CD14-positive monocyte (primary cell): ENCODE measurements around the gene POLR1D. TPM values are rescaled to one million over a fixed set of nuclear protein-coding genes. Genes with fewer than 3 reads are reported as not detected.

Source experiments
- DNase-seq, 3 donors: peaks; one replicate each; pipeline ENCODE4 v3.0.0-alpha.2; 2011 to 2022
- H2AFZ ChIP-seq: 2 replicates; pipeline ENCODE4 v1.6.0; 2012; ENCODE audit warnings: mild to moderate bottlenecking, low read depth, low read length, inconsistent platforms; ENCODE audit not compliant: insufficient read depth, poor library complexity, severe bottlenecking
- H3K27ac ChIP-seq, 2 donors: 1 replicate in 1 of 2; 2 replicates in 1 of 2; pipeline ENCODE4 v1.5.1; 2012 to 2013; ENCODE audit warnings: low read length in 2 of 2, control low read depth in 1 of 2, inconsistent platforms in 1 of 2, low read depth in 1 of 2, mild to moderate bottlenecking in 1 of 2
- H3K27me3 ChIP-seq, 2 donors: one replicate each; pipeline versions ENCODE4 v1.6.0 to v1.6.1; 2011 to 2013; ENCODE audit warnings: low read length in 2 of 2; ENCODE audit not compliant: control insufficient read depth in 2 of 2, insufficient read depth in 2 of 2
- H3K36me3 ChIP-seq, 2 donors: replicated peaks in 1 of 2; 1 replicate in 1 of 2; 2 replicates in 1 of 2; pipeline versions ENCODE4 v1.5.1 to v1.6.1; 2012 to 2013; ENCODE audit warnings: low read length in 2 of 2, control low read depth in 1 of 2, inconsistent platforms in 1 of 2, mild to moderate bottlenecking in 1 of 2; ENCODE audit not compliant: insufficient read depth in 2 of 2, control insufficient read depth in 1 of 2
- H3K4me1 ChIP-seq, 2 donors: 1 replicate in 1 of 2; 2 replicates in 1 of 2; pipeline versions ENCODE4 v1.5.1 to v1.6.1; 2012 to 2013; ENCODE audit warnings: low read length in 2 of 2, control low read depth in 1 of 2, inconsistent platforms in 1 of 2, mild to moderate bottlenecking in 1 of 2, moderate library complexity in 1 of 2; ENCODE audit not compliant: insufficient read depth in 2 of 2, control insufficient read depth in 1 of 2
- H3K4me2 ChIP-seq: replicated peaks from 2 replicates; pipeline ENCODE3; 2012; ENCODE audit warnings: low read length, moderate library complexity, mild to moderate bottlenecking; ENCODE audit not compliant: poor library complexity, severe bottlenecking; ENCODE audit errors: extremely low read depth
- H3K4me3 ChIP-seq, 3 experiments: fragments of 200-600 bp in 1 of 3; sonication (generic) in 1 of 3; replicated peaks in 1 of 3; 1 replicate in 2 of 3; 2 replicates in 1 of 3; pipeline ENCODE4 v1.5.1; 2011 to 2013; ENCODE audit warnings: low read length in 3 of 3, mild to moderate bottlenecking in 3 of 3, control low read depth in 2 of 3, low read depth in 2 of 3, inconsistent platforms in 1 of 3, moderate library complexity in 1 of 3
- H3K79me2 ChIP-seq: 2 replicates; pipeline ENCODE4 v1.6.0; 2012; ENCODE audit warnings: mild to moderate bottlenecking, control low read depth, inconsistent platforms, low read length, moderate library complexity; ENCODE audit not compliant: insufficient read depth
- H3K9ac ChIP-seq: 2 replicates; pipeline ENCODE4 v1.6.0; 2017; ENCODE audit warnings: low read length, mild to moderate bottlenecking; ENCODE audit not compliant: insufficient read depth, poor library complexity, severe bottlenecking
- H3K9me3 ChIP-seq, 2 donors: replicated peaks in 1 of 2; 1 replicate in 1 of 2; 2 replicates in 1 of 2; pipeline versions ENCODE4 v1.5.1 to v1.6.1; 2012 to 2013; ENCODE audit warnings: low read length in 2 of 2, control low read depth in 1 of 2; ENCODE audit not compliant: control insufficient read depth in 1 of 2, insufficient read depth in 1 of 2
- H4K20me1 ChIP-seq: 2 replicates; pipeline ENCODE4 v1.6.0; 2012; ENCODE audit warnings: mild to moderate bottlenecking, low read length, control low read depth, moderate library complexity; ENCODE audit not compliant: insufficient read depth
- H3K27ac Mint-ChIP-seq, 7 donors: one replicate each; pipeline ENCODE4 v1.8.0; 2020; ENCODE audit warnings: mild to moderate bottlenecking in 7 of 7, mixed read lengths in 7 of 7, moderate library complexity in 6 of 7, inconsistent platforms in 2 of 7
- H3K27me3 Mint-ChIP-seq, 3 donors: one replicate each; pipeline ENCODE4 v1.8.0; 2021 to 2022; ENCODE audit warnings: low read depth in 3 of 3, mild to moderate bottlenecking in 3 of 3, mixed read lengths in 3 of 3, moderate library complexity in 3 of 3, inconsistent platforms in 1 of 3
- H3K36me3 Mint-ChIP-seq, 2 donors: one replicate each; pipeline ENCODE4 v1.8.0; 2020; ENCODE audit warnings: mixed read lengths in 2 of 2, inconsistent platforms in 1 of 2, mild to moderate bottlenecking in 1 of 2
- H3K4me1 Mint-ChIP-seq: one replicate; pipeline ENCODE4 v1.8.0; 2020; ENCODE audit warnings: mild to moderate bottlenecking, mixed read lengths
- H3K4me3 Mint-ChIP-seq, 2 donors: one replicate each; pipeline ENCODE4 v1.8.0; 2020; ENCODE audit warnings: mild to moderate bottlenecking in 2 of 2, mixed read lengths in 2 of 2, moderate library complexity in 1 of 2
- H3K9me3 Mint-ChIP-seq, 7 donors: one replicate each; pipeline ENCODE4 v1.8.0; 2020 to 2022; ENCODE audit warnings: mixed read lengths in 7 of 7, mild to moderate bottlenecking in 6 of 7, moderate library complexity in 6 of 7, inconsistent platforms in 2 of 7
- CTCF ChIP-seq: fragments of 200-600 bp; IDR thresholded peaks from one replicate; pipeline ENCODE4 v1.8.0; 2022; ENCODE audit warnings: antibody characterized with exemption, mild to moderate bottlenecking
- WGBS: methylation state at CpG from one replicate; pipeline ENCODE4 v1.1.5; 2013; ENCODE audit warnings: missing lambda C conversion rate; ENCODE audit not compliant: insufficient coverage; 5-methylcytosine and 5-hydroxymethylcytosine counted together
- intact Hi-C, 2 donors: fragments of 100-400 bp; cut with micrococcal nuclease; formaldehyde crosslinking; loops; one replicate each; pipeline versions ENCODE4 v1.15.0 to v1.15.1; 2023
- polyA plus RNA-seq, 3 donors: library from polyadenylated mRNA; depleted of rRNA in 1 of 3; unstranded in 2 of 3; stranded (reverse) in 1 of 3; fragments of 300-500 nt in 2 of 3; fragments of >200 nt in 1 of 3; fragmentation: Illumina TruSeq in 2 of 3; gene quantifications; 1 replicate in 2 of 3; 2 replicates in 1 of 3; pipeline ENCODE4 v1.2.3, GENCODE V29; 2012 to 2021

The POLR1D gene
- polyA plus RNA-seq, 3 donors = 122 to 146 (median 139) TPM

- no peak for DNase-seq
- Histone ChIP-seq H3K9ac (no peak overlapping the region), H3K4me3 (no peak overlapping the region), H4K20me1 (peaks cover 34% of the 10 kb centered on the region), H3K27me3 (no peaks in the 10 kb centered on the region), H3K4me2 (no peak overlapping the region), H3K9me3 (peaks cover 0 to 10% of the 10 kb centered on the region in 2 donors), H3K4me1 (peaks cover 24 to 34% of the 10 kb centered on the region in 2 donors), H3K27ac (no peak overlapping the region), H2AFZ (no peak overlapping the region), H3K36me3 (no peaks in the 10 kb centered on the region), H3K79me2 (peaks cover 67% of the 10 kb centered on the region)
- Mint-ChIP-seq H3K27me3 (peaks cover 0 to 3% (median 0%) of the 10 kb centered on the region in 3 donors), H3K27ac (no peak overlapping the region), H3K4me3 (no peak overlapping the region), H3K36me3 (peaks cover 3% of the 10 kb centered on the region in 2 donors), H3K9me3 (peaks cover 0 to 14% (median 4%) of the 10 kb centered on the region in 7 donors), H3K4me1 (peaks cover 37% of the 10 kb centered on the region)
- TF ChIP-seq CTCF = no peak
- intact Hi-C loops = no loop called here
- WGBS = 100% methylated on average over 1 of the region's 3 CpGs
These were observed 3.8 kb upstream of the POLR1D start for GRCh38 chr13:27617881-27618321.

DNA sequence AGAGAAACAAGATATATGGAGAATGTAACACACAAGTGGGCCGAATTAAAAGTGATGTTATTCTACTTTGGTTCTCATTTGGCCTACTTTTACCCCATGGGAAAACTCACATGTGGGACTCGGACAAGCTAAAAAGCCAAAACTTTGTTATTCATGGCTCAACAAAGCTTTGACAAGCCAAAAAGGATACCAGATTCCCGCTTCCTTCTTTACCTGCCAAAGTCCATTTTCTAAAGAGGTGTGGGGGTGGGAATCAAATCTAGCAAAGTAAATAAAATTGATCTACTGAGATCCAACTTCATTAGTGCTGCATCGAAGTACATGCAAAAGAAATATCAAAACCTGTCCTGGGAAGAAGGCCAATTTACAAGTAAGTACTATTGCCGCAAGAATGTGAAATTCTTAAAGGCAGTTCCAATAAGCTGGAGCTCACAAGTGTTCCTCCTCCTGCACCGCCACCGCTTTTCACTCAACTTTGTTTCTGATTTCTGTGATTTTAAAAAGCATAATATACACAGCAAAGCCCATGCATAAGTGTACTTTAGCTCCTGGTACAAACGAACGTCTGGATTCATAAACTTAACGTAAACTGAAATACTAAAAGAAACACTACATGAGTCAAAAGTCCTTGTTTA is 2.5 kb upstream of the POLR1D start:
- peaks cover 9 to 10% of the 10 kb centered on the region in 2 donors for H3K36me3 Mint-ChIP-seq
- peaks cover 46% of the 10 kb centered on the region for H4K20me1 ChIP-seq
- peak overlapping the region; percentile 85 for H3K9ac ChIP-seq
- H3K4me1 Mint-ChIP-seq = peaks cover 50% of the 10 kb centered on the region
- H3K9me3 ChIP-seq = peaks cover 0 to 9% of the 10 kb centered on the region in 2 donors
- no peaks in the 10 kb centered on the region for H3K27me3 ChIP-seq
- H3K79me2 ChIP-seq = peaks cover 68% of the 10 kb centered on the region
- TF ChIP-seq CTCF = no peak
- H3K4me3 Mint-ChIP-seq = peak overlapping the region; percentile 91 to 95
- DNase-seq = no peak
- H3K27me3 Mint-ChIP-seq = peaks cover 0 to 3% (median 0%) of the 10 kb centered on the region in 3 donors
- peak overlapping the region in 2 of 7 donors; percentile 64 to 85 for H3K27ac Mint-ChIP-seq
- H3K4me2 ChIP-seq = peak overlapping the region; percentile 85
- peaks cover 0 to 13% (median 4%) of the 10 kb centered on the region in 7 donors for H3K9me3 Mint-ChIP-seq
- peak overlapping the region; percentile 95 for H2AFZ ChIP-seq
- 51% methylated on average over 4 of the region's 10 CpGs for WGBS
- peaks cover 31 to 44% of the 10 kb centered on the region in 2 donors for H3K4me1 ChIP-seq
- peaks cover 0 to 5% of the 10 kb centered on the region in 2 donors for H3K36me3 ChIP-seq
- intact Hi-C loops = no loop called here
- H3K4me3 ChIP-seq = peak overlapping the region; percentile 71 to 93 (median 90)
- no peak overlapping the region for H3K27ac ChIP-seq
